NAMALWA (cell line): ENCODE measurements around the gene FGF18.

Experiments used
- DNase-seq: peaks from one replicate; pipeline ENCODE4 v3.0.0-alpha.2; 2015; ENCODE audit warnings: low spot score

The FGF18 gene

GRCh38 chr5:171422902-171423663, 3.6 kb downstream of the FGF18 start:
- DNase-seq: no peak

DNA sequence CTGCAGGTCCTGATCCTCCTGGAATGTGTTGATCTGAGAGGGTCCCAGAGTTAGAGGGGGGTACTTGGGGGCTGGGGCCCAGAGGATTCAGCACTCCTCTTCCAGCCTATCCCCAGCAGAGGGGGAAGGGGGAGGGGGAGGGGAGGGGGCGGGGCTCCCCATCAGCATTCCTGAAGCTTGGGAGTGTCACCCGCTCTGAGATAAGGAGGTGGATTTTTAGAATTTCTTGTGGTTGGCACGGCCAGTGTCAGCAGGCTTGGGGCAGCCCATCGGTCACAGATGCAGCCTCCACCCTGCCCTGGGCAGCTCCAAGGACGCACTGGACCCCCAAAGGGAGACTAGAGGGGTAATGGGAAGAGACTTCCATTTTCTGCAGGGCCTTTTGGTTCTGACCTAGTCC, 5.3 kb downstream of the FGF18 start:
- DNase-seq: no peak

DNA sequence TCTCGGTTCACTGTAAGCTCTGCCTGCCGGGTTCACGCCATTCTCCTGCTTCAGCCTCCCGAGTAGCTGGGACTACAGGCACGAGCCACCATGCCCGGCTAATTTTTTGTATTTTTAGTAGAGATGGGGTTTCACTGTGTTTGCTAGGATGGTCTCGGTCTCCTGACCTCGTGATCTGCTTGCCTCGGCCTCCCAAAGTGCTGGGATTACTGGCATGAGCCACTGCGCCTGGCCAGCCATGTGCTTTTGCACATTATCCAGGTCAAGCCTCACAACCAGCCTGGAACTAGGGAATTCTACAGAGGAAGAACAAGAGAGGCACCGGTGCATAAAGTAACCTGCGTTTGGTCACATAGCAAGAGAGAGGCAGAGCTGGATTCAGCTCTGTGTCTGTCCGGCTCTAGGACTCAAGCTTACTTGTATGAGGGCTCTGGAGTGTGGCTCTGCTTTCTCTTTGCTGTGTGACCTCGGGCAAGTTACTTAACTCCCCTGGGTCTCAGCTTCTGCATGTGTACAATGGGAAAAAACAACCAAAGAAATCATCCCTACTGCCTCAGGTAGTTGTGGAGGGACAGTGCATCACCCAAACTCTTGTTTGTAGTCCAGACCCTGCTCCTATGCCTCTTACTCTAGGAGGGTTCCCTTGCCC, 6.3 kb downstream of the FGF18 start:
- no peak for DNase-seq

- no peak for DNase-seq
Measured at GRCh38 chr5:171426266-171426665, 6.8 kb downstream of the FGF18 start.

- no peak for DNase-seq
Measured at GRCh38 chr5:171426680-171427079, 7.2 kb downstream of the FGF18 start.

DNA sequence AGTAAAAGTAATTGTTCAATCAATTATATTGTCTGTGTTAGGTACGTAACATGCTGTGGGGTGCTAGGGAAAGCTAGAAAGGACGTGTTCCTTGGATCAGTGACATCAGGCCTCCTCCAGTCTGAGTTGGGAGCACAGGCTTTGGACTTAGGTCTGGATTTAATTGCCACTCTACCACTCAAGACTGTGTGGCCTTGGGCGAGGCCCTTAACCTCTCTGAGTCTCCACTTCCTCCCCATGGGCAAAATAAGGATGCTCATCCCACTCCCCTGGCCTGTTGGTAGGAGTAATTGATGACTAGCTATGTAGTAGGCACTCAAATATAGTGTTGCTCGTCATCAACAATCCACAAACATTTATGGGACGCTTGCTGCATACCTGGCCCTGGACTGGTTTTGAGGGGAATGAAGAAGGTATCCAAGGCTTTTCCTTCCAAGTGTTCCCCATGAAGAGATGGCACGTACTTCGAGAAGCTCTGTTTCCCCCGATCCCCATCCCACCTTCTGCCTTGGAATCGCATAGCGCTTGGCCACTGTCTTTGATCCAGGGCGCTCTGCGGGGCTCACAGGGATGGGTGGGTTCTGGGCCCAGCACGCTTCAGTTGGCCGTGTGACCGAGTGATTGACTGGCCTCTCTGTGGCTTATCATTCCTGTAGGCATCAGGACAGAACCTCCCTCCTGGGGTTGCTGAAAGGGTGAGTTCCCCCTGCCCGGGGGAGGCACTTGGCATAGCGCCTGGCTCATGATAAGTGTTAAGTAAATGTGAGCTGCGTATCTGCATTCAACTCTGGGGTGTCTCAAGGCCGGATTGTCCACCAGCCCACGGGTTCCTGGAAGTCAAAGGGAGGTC, 8.1 kb downstream of the FGF18 start:
- DNase-seq: no peak

GRCh38 chr5:171428168-171428696, 8.8 kb downstream of the FGF18 start:
- no peak for DNase-seq

- no peak for DNase-seq
Measured at GRCh38 chr5:171428809-171429542, 9.5 kb downstream of the FGF18 start.

DNA sequence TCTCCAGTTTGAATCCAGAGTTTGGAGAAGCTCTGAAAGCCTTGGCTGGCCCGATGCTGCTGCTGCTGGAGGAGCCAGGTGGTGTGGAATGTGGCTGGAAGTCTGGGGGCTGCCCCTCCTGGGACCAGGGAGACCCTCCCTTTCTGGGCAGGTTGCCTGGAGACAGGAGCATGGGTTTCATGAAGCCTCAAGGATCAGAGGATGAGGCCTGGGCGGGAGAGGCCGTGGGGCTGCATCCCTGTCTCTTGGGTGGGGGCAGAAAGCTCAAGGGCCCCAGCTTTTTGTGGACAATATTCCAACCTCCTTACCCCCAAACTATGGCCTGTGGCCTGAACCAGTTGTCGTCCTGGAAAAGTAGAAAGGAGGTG, 10.1 kb downstream of the FGF18 start:
- DNase-seq: no peak

DNA sequence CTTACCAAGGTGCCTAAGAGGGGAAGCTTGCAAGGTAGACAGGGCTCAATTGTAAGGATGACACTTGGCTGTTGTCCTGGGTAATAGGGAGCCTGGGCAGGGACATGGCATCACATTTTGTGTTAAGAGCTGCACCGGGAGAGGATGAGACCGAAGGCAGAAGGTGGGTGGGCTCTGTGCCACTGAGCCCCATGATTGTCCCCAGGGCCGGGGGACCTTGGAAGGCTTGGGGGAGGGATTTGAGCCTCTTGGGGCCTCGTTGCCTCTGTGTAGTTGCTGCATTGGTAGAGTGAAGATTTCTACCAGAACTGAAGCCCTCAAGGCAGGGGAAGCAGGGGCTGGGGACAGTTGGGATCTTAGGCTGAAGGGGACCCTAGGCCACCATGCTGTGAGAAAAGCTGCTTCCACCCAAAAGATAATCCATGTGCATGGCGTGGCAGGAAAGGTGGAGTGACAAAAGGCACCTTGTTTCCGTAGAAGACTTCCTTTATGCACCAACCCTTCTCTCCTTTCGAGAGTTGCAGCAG, 11.9 kb downstream of the FGF18 start:
- DNase-seq: no peak

- no peak for DNase-seq
Measured at GRCh38 chr5:171432076-171432475, 12.6 kb downstream of the FGF18 start.

GRCh38 chr5:171432583-171433351, 13.3 kb downstream of the FGF18 start:
- no peak for DNase-seq

GRCh38 chr5:171433352-171433698, 13.9 kb downstream of the FGF18 start:
- no peak for DNase-seq

DNA sequence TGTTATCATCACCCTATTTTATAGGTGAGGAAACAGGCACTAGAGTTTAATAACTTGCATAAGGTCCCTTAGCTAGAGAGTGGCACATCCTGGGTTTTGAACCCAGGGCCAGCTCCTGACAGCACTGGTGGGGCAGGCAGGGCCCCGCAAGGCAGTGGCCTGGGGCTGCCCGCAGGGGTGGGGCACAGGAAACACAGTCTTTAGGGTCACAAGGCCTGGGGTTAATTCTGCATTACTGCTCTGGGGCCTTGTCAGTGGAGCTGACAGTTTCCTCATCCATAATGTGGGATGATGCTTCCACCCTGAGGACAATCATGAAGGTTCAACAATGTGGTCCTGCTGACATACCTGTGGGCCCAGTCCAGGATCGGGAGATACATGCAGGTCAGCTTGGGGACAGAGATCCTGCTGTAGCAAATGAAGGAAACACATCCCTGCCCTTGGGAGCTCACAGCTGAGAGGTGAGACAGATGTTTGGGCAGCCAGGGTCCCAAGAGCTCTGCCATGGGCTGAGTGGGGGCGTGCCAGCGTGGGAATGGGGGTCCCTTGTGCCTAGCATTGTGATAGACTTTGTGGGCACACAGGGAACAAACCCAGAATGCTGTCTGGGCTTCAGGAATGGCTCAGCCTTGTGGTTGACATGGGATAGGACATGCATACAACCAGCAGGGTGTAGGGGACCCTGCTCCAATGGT, 14.7 kb downstream of the FGF18 start:
- no peak for DNase-seq

- no peak for DNase-seq
Measured at GRCh38 chr5:171434874-171435273, 15.4 kb downstream of the FGF18 start.

DNA sequence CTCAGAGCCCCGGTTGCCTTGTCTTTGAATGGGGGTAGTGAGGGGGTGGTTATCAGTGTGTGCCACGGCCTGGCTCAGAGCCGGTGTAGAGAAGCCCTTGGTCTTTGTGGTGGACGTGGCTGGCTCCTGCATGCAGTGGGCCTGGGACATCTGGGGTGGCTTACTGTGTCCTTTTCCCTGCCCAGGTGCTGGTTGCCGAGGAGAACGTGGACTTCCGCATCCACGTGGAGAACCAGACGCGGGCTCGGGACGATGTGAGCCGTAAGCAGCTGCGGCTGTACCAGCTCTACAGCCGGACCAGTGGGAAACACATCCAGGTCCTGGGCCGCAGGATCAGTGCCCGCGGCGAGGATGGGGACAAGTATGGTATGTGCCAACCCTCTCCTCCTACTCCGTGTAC, 16.5 kb downstream of the FGF18 start:
- no peak for DNase-seq

DNA sequence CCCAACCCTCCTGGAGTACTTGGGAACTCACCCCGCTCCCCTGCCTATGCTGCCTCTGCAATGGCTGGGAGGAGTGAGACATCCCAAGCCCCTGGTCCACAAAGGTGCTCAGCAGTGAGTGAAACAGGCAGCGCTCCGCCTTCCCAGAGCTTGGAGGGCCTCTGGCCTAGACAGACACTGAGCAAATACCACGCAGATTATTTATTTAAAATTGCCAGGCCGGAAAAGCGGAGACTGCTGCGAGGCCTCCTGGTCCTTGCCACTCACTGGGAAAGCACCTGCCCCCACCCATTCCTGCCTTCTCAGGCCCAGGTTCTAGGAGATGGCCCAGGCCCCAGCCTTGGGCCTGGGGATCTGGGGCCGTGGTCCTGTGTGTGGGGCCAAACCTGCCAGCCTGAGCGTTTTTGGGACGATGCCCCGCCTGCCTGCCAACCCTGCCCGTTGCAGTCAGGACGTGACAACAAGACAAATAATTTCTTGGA, 17.4 kb downstream of the FGF18 start:
- DNase-seq: no peak

GRCh38 chr5:171437286-171437821, 17.9 kb downstream of the FGF18 start:
- no peak for DNase-seq

GRCh38 chr5:171438738-171439137, 19.3 kb downstream of the FGF18 start:
- no peak for DNase-seq

- no peak for DNase-seq
Measured at GRCh38 chr5:171441246-171441791, 21.9 kb downstream of the FGF18 start.
